HG03565 (cell line): ENCODE data around the gene EIF2S3.
"Not testable (repeated sequence)": the region's sequence is repeated elsewhere in the genome, so short reads cannot be mapped to it uniquely, and the experiment has no call there.

Experiments used
- ATAC-seq: cut with Tn5 transposase; IDR thresholded peaks from one replicate; pipeline ENCODE4 v1.9.1; 2021; ENCODE audit warnings: mild to moderate bottlenecking, moderate library complexity; ENCODE audit not compliant: unreplicated experiment

The EIF2S3 gene

GRCh38 chrX:24049643-24050042 lies 5.1 kb upstream of the EIF2S3 start:
- not testable (repeated sequence) for ATAC-seq

- ATAC-seq: not testable (repeated sequence)
Observed at GRCh38 chrX:24050522-24051318, 4.0 kb upstream of the EIF2S3 start.

- no peak for ATAC-seq
Observed at GRCh38 chrX:24055043-24055356, 244 bp downstream of the EIF2S3 start.

DNA sequence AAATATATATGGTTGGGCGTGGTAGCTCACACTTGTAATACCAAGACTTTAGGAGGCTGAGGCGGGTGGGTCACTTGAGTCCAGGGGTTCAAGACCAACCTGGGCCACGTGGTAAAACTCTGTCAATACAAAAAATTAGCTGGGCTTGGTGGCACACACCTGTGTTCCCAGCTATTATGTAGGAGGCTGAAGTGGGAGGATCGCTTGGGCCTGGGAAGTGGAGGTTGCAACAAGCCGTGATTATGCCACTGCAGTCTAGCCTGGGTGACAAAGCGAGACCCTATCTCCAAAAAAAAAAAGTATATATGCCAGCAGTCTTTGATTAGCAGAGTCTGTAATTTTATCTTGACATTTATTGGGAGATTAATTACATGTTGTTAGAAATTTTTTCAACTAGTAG lies 8.7 kb downstream of the EIF2S3 start:
- ATAC-seq: no peak

DNA sequence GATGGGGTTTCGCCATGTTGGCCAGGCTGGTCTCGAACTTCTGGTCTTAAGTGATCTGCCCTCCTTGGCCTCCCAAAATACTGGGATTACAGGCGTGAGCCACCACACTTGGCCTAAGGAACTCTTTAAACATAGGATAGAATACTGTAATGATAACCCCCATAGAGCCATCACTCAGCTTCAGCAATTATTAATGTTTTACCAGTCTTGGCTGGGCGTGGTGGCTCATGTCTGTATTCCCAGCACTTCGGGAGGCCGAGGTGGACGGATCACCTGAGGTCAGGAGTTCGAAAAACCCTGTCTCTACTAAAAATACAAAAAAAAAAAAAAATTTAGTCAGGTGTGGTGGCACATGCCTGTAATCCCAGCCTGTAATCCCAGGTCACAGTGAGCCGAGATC lies 15.1 kb downstream of the EIF2S3 start:
- ATAC-seq: no peak

- ATAC-seq: no peak
Observed at GRCh38 chrX:24079411-24079810, 24.7 kb downstream of the EIF2S3 start.

- ATAC-seq: not testable (repeated sequence)
Observed at GRCh38 chrX:24080245-24080644, 25.5 kb downstream of the EIF2S3 start.

DNA sequence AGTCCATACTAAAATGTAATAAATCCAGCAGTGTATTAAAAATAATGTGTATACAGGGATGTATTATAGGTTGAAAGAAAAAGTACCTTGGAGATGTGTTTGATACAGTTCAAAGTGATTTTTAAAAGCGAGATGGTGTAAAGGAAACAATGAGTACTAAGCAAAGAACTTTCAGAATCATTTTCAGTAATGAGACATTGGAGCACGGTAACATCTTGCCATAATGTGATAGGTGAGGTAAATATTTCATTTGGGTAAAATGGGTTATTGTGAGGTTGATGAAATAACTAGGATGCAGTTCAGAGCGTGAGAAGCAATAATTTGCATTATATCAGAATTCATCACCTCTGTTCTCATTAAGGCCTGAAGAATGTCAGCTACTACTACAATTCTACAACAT lies 25.9 kb downstream of the EIF2S3 start:
- ATAC-seq: no peak

DNA sequence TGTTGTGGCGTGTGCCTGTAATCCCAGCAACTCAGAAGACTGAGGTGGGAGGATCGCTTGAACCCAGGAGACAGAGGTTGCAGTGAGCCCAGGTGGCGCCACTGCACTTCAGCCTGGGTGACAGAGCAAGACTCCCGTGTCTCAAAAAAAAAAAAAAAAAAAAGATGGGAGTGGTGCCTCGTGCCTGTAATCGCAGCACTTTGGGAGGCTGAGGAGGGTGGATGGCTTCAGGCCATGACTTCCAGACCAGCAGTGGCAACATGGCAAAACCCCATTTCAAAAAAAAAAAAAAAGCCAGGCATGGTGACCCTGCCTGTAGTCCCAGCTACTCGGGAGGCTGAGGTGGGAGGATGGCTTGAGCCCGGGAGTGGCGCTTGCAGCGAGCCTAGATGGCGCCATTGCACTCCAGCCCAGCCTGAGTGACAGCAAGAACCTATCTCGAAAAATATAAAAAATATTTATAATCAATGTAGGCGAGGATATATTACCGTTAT lies 27.0 kb downstream of the EIF2S3 start:
- ATAC-seq: no peak

DNA sequence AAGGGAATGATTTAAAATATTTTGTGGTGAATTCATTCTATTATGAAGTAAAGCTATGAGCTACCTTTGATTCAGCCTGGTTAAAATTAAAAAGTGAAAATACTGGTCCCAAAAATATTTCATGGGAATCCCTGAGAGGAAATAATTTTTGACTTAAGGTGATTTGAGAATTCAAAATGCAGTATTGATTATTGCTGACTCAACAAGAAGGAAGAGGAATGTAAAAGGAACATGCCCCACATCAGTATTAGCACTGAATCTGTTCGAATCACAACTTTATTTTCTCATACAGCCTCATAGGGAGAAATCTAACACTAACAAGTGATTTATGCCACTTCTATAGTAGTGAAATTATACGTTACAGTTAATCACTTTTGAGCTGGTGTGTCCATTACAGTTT lies 27.7 kb downstream of the EIF2S3 start:
- ATAC-seq: no peak

DNA sequence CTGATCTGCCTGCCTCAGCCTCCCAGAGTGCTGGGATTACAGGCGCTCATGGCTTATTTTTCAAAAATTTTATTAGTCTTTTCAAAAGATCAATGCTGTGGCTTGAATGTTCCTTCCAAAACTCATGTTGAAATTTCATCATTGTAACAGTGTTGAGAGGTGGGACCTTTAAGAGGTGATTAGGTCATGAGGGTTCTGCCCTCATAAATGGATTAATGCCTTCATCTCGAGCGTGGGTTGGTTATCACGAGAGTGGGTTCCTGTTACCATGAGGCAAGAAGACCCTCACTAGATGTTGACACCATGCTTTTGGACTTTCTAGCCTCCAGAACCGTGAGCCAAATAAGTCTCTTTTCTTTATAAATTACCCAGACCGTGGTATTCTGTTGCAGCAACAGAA lies 30.3 kb downstream of the EIF2S3 start:
- no peak for ATAC-seq

DNA sequence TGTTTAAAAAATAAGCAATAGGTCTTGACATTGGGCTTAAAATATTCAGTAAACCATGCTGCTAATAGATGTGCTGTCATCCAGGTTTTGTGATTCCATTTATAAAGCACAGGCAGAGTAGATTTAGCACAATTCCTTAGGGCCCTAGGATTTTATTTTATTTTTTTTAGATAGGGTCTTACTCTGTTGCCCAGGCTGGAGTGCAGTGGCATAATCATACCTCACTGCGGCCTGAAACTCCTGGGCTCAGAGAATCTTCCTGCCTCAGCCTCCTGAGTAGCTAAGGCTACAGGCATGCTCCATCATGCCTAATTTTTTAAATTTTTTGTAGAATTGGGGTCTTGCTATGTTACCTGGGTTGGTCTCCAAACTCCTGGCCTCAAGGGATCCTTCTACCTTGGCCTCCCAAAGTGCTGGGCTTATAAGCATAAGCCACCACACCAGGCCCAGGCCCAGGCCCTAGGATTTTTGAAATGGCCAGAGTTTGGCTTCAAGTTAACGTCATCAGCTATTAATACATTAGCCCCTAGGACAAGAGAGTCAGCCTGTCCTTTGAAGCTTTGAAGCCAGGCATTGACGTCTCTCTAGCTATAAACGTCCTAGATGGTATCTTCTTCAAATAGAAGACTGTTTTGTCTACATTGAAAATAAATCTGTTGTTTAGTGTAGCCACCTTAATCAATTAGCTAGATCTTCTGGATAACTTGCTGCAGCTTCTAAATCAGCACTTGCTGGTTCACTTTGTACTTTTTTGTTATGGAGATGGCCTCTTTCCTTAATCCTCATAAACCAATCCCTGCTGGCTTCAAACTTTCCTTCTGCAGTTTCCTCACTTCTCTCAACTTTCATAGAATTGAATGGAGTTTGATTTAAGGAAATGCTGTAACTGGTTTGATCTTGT lies 35.8 kb downstream of the EIF2S3 start:
- no peak for ATAC-seq

- no peak for ATAC-seq
Observed at GRCh38 chrX:24093746-24094145, 39.0 kb downstream of the EIF2S3 start.

DNA sequence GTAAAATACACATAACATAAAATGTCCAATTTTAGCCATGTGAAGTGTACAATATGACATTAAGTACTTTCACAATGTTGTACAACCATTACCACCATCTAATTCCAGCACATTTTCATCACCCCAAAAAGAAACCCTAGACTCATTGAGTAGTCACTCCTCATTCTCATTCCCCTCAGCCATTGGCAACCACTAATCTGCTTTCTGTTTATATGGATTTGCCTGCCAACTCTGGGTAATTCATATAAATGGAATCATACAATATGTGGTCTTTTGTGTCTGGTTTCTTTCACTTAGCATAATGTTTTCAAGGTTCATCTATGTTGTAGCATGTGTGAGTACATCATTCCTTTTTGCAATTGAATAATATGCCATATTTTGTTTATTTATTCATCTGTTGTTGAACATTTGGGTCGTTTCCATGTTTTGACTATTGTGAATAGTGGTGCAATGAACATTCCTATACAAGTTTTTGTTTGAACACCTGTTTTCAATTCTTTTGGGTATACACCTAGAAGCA lies 43.0 kb downstream of the EIF2S3 start:
- no peak for ATAC-seq

DNA sequence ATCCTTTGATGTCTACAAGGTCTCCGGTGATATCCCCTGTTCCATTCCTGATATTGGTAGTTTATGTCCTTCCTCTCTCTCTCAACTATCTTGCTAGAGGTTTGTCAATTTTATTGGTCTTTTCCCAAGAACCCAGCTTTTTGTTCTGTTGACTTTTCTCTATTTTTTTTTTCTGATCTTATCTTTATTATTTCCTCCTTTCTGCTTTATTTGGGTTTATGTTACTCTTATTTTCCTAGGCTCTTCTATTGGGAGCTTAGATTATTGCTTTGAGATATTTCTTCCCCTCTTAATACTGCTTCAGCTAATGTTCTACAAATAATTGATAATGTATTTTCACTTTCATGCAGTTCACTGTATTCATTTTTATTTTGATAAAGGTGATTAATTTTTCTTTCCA lies 44.2 kb downstream of the EIF2S3 start:
- ATAC-seq: no peak

- no peak for ATAC-seq
Observed at GRCh38 chrX:24099394-24099793, 44.6 kb downstream of the EIF2S3 start.

- ATAC-seq: no peak
Observed at GRCh38 chrX:24100713-24101112, 46.0 kb downstream of the EIF2S3 start.

GRCh38 chrX:24110069-24110468 lies 55.3 kb downstream of the EIF2S3 start:
- ATAC-seq: no peak

DNA sequence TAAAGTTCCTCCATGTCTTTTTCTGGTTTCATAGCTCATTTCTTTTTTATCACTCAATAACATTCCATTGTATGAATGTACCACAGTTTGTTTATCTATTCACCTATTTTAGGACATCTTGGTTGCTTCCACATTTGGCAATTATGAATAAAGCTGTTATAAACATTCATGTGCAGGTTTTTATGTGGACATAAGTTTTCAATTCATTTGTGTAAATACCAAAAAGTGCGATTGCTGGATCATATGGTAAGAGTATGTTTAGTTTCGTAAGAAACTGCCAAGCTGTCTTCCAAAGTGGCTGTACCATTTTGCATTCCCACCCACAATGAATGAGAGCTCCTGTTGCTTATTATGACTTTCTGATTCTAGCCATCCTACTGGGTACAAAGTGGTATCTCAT lies 58.4 kb downstream of the EIF2S3 start:
- no peak for ATAC-seq

GRCh38 chrX:24117258-24117657 lies 62.5 kb downstream of the EIF2S3 start:
- no peak for ATAC-seq

DNA sequence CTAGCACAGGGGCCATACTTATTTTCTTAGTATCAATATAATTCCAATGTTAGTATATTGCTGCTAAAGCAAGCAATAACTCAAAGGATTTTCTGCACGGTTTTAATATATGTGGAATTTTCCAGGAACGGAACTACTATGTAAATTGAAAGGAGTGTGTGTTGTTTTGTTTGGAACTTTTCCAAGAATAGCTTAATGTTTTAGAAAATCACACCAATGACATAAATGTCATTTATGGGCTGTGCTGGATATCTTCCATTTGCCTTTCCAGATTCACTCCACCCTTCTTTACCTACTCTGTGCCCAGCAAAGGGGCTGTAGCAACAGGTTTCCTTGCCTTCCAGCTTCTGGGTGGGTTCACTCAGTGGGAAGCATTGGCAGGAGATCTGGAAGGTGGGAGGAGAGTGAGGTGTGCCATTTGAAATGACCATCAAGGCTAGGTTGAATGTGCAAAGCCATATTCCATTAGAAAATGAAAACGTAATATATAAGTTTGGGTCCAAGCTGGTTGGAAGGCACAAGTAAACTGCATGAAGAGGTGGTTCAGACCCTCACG lies 69.6 kb downstream of the EIF2S3 start:
- no peak for ATAC-seq
